GM19324 (cell line): ENCODE results near the gene KNDC1.
"Not testable (repeated sequence)": the region's sequence is repeated elsewhere in the genome, so short reads cannot be mapped to it uniquely, and the experiment has no call there.

Experiments
- ATAC-seq: cut with Tn5 transposase; IDR thresholded peaks from one replicate; pipeline ENCODE4 v1.9.1; 2021; ENCODE audit warnings: mild to moderate bottlenecking, moderate library complexity; ENCODE audit not compliant: unreplicated experiment, low FRiP score

KNDC1 gene

GRCh38 chr10:133126431-133127290 is 33.4 kb upstream of the KNDC1 start:
- no peak for ATAC-seq

- ATAC-seq = no peak
These were observed 32.5 kb upstream of the KNDC1 start for GRCh38 chr10:133127291-133128125.

- ATAC-seq = no peak
These were observed 31.6 kb upstream of the KNDC1 start for GRCh38 chr10:133128126-133129070.

GRCh38 chr10:133129071-133129858 is 30.8 kb upstream of the KNDC1 start:
- ATAC-seq = no peak

- no peak for ATAC-seq
These were observed 30.0 kb upstream of the KNDC1 start for GRCh38 chr10:133129859-133130495.

- ATAC-seq = no peak
These were observed 29.4 kb upstream of the KNDC1 start for GRCh38 chr10:133130602-133131001.

DNA sequence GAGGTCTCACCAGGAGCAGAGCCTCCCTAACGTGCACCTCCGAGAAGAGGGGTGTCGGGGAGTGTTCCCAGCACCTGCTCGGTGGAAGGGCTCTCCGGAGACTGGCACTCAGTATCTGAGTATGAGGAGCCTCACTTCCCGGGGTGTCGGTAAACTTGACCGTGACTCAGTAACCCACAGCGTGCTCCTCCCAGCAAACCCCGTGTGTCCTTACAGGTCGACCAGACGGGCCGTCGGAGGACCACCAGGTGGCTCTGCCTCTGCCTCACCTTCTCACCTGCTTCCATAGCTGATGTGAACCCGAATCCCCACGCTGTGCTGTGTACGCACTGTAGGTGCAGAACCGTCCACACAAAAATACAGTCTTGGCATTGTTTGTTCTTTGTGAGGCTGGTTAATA is 29.0 kb upstream of the KNDC1 start:
- ATAC-seq = no peak

DNA sequence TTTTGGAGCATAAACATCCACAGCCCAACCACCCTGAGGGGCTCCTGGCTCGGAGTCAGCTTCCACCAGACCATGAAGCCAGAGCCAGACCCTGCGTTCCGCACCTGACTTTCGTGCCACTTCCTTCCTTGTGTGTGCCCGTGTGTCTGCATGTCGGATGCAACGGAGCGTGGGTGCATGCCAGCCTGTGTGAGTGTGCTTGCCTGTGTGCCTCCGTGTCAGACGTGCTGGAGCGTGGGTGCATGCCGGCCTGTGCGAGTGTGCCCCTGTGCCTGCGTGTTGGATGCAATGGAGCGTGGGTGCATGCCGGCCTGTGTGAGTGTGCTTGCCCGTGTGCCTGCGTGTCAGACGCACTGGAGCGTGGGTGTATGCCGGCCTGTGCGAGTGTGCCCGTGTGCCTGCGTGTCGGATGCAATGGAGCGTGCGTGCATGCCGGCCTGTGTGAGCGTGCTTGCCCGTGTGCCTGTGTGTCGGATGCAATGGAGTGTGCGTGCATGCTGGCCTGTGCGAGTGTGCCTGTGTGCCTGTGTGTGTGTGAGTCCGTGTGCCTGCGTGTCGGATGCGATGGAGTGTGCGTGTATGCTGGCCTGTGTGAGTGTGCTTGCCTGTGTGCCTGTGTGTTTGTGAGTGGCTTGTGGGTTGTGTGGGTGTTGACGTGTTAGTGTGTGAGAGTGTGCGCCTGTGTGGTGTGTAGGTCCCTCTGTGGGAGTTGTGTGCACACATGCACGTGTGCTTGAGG is 28.1 kb upstream of the KNDC1 start:
- no peak for ATAC-seq

DNA sequence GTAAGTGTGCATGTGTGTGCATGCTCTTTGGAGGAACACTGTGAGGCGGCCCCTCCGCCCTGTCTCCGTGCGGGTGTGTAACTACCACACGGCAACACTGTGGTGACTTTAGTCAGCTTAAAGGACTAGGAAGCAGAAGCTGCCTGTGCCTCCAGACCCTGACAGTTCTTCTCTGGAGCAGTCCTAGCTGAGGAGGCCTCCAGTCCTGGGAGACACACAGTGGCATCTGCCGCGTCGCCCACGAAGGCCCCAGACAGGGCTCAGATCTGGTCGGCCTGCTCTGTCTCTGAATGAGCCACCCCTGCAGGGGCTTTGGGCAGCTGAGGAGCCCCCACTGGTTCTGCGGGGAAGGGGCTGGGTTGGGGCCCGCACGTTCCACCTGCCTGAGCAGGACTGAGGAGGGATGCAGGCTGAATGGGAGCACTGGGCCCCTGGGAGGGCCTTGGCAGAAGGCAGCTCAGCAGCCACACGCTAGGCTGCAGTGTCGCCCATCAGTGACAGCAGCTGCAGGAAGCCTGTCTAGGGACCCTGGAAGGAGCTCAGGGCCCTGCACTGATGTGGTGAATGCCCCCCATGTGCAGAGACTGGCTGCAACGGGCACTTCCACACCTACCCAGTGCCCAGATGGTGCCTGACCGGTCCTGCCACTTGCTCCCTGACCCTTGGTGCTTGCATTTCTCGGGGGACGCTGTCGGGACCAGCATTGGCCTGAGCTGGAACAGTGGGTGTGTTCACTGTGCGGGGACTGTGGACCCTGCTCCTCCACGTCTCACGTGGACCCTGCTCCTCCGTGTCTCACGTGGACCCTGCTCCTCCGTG is 27.3 kb upstream of the KNDC1 start:
- ATAC-seq = no peak

GRCh38 chr10:133133471-133134231 is 26.4 kb upstream of the KNDC1 start:
- no peak for ATAC-seq

GRCh38 chr10:133134411-133135115 is 25.5 kb upstream of the KNDC1 start:
- ATAC-seq = no peak

DNA sequence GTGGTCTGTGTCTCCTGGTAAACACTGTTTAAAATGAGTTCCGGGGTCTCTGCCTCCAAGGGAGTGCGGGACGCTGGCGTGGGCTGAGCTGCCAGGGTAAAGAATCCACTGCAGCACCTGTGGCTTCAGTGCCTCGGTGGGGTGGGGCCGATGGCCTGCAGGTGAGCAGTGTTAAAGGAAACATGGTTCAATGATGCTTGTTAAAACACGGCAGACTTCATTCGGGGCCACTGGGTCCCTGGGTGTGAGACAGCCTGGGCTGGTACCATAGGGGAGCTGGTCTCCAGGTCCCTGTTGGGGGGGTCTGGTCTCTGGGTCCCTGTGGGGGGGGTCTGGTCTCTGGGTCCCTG is 24.9 kb upstream of the KNDC1 start:
- no peak for ATAC-seq

- not testable (repeated sequence) for ATAC-seq
These were observed 22.4 kb upstream of the KNDC1 start for GRCh38 chr10:133137486-133138145.

- ATAC-seq = no peak
These were observed 20.4 kb upstream of the KNDC1 start for GRCh38 chr10:133139551-133140065.

- ATAC-seq = no peak
These were observed 19.4 kb upstream of the KNDC1 start for GRCh38 chr10:133140417-133141143.
